Tibial artery (tissue), 4 donors: ENCODE measurements around the gene IRF2BP2.

Experiments used
- DNase-seq, 2 donors: peaks; one replicate each; pipeline ENCODE4 v3.0.0-alpha.2; 2019
- H3K27ac ChIP-seq, 2 donors: fragments of 200-600 bp; sonication (generic) in 1 of 2; 1 replicate in 1 of 2; 2 replicates in 1 of 2; pipeline ENCODE4 v1.5.1; 2018 to 2019; ENCODE audit warnings: mild to moderate bottlenecking in 1 of 2
- H3K27me3 ChIP-seq, 2 donors: fragments of 200-600 bp; sonication (generic) in 1 of 2; one replicate each; pipeline versions ENCODE4 v1.5.1 to v1.6.0; 2016 to 2019
- H3K36me3 ChIP-seq, 3 donors: fragments of 200-600 bp; sonication (generic) in 2 of 3; one replicate each; pipeline ENCODE4 v1.5.1; 2016 to 2019; ENCODE audit warnings: mild to moderate bottlenecking in 2 of 3
- H3K4me1 ChIP-seq, 4 donors: fragments of 200-600 bp; sonication (generic) in 2 of 4; 1 replicate in 3 of 4; 2 replicates in 1 of 4; pipeline ENCODE4 v1.5.1; 2016 to 2019
- H3K4me3 ChIP-seq, 2 donors: fragments of 200-600 bp; sonication (generic) in 1 of 2; 1 replicate in 1 of 2; 2 replicates in 1 of 2; pipeline ENCODE4 v1.5.1; 2018 to 2019; ENCODE audit warnings: mild to moderate bottlenecking in 2 of 2
- H3K9me3 ChIP-seq, 3 donors: fragments of 200-600 bp; sonication (generic) in 1 of 3; one replicate each; pipeline ENCODE4 v1.5.1; 2016 to 2019
- CTCF ChIP-seq, 2 experiments: fragments of 200-600 bp in 1 of 2; fragments of 450-650 bp in 1 of 2; IDR thresholded peaks; one replicate each; pipeline ENCODE4 v1.5.1; 2017 to 2019; ENCODE audit warnings: antibody characterized with exemption in 2 of 2, mild to moderate bottlenecking in 1 of 2, moderate library complexity in 1 of 2
- intact Hi-C: fragments of 100-400 bp; cut with DNase I; formaldehyde crosslinking; loops from one replicate; pipeline ENCODE4 v1.15.0; 2023; ENCODE audit warnings: low total_unique reads

IRF2BP2 gene

GRCh38 chr1:234604495-234605398 lies 5.2 kb downstream of the IRF2BP2 start:
- no peak for TF ChIP-seq CTCF (IDR thresholded peaks at IDR 0.05)
- intact Hi-C loops, result no loop called here
- Histone ChIP-seq H3K27me3 (no peaks in the 10 kb centered on the region), H3K4me3 (peak overlapping the region; percentile 75 to 94), H3K4me1 (peaks cover 0 to 49% (median 33%) of the 10 kb centered on the region in 4 donors), H3K36me3 (peaks cover 22 to 31% (median 28%) of the 10 kb centered on the region in 3 donors), H3K27ac (peak overlapping the region; percentile 95 to 98), H3K9me3 (no peaks in the 10 kb centered on the region)
- DNase-seq, result no peak

GRCh38 chr1:234603221-234604204 lies 6.5 kb downstream of the IRF2BP2 start:
- no peaks in the 10 kb centered on the region for H3K9me3 ChIP-seq
- peak overlapping the region; percentile 75 to 94 for H3K4me3 ChIP-seq
- no peak for DNase-seq
- peaks cover 18 to 30% (median 25%) of the 10 kb centered on the region in 3 donors for H3K36me3 ChIP-seq
- H3K4me1 ChIP-seq, result peaks cover 0 to 58% (median 37%) of the 10 kb centered on the region in 4 donors
- no peak for TF ChIP-seq CTCF (IDR thresholded peaks at IDR 0.05)
- intact Hi-C loops, result no loop called here
- peak overlapping the region; percentile 95 to 98 for H3K27ac ChIP-seq
- no peaks in the 10 kb centered on the region for H3K27me3 ChIP-seq

- intact Hi-C loops, result no loop called here
- Histone ChIP-seq H3K27me3 (no peaks in the 10 kb centered on the region), H3K36me3 (peaks cover 12 to 23% (median 18%) of the 10 kb centered on the region in 3 donors), H3K4me1 (peaks cover 0 to 64% (median 42%) of the 10 kb centered on the region in 4 donors), H3K27ac (peak overlapping the region; percentile 95 to 98), H3K9me3 (no peaks in the 10 kb centered on the region), H3K4me3 (peak overlapping the region; percentile 75 to 94)
- DNase-seq, result no peak
- no peak for TF ChIP-seq CTCF (IDR thresholded peaks at IDR 0.05)
Measured at GRCh38 chr1:234602334-234603220, 7.4 kb downstream of the IRF2BP2 start.

GRCh38 chr1:234601301-234602017 lies 8.5 kb downstream of the IRF2BP2 start:
- Histone ChIP-seq H3K4me3 (peak overlapping the region; percentile 53), H3K9me3 (no peaks in the 10 kb centered on the region), H3K27ac (peak overlapping the region; percentile 95 to 98), H3K4me1 (peaks cover 0 to 60% (median 39%) of the 10 kb centered on the region in 4 donors), H3K27me3 (no peaks in the 10 kb centered on the region), H3K36me3 (peaks cover 1 to 12% (median 8%) of the 10 kb centered on the region in 3 donors)
- intact Hi-C loops, result no loop called here
- DNase-seq, result no peak
- TF ChIP-seq CTCF (IDR thresholded peaks at IDR 0.05), result no peak
